Fibroblast of upper back skin (primary cell): ENCODE measurements around the gene DOCK2.

Experiments used
- DNase-seq: peaks from one replicate; pipeline ENCODE4 v3.0.0-alpha.2; 2013

Gene DOCK2

GRCh38 chr5:169953196-169953595, 316.1 kb downstream of the DOCK2 start:
- peak; percentile 55 for DNase-seq

GRCh38 chr5:169954786-169955185, 317.7 kb downstream of the DOCK2 start:
- no peak for DNase-seq

GRCh38 chr5:169956126-169956525, 319.1 kb downstream of the DOCK2 start:
- DNase-seq, result no peak

GRCh38 chr5:169956756-169957155, 319.7 kb downstream of the DOCK2 start:
- DNase-seq, result peak; percentile 57

GRCh38 chr5:169958278-169958677, 321.2 kb downstream of the DOCK2 start:
- no peak for DNase-seq

GRCh38 chr5:169960659-169961058, 323.6 kb downstream of the DOCK2 start:
- DNase-seq, result no peak

- no peak for DNase-seq
Observed at GRCh38 chr5:169964246-169964645, 327.2 kb downstream of the DOCK2 start.

GRCh38 chr5:169970339-169970738, 333.3 kb downstream of the DOCK2 start:
- no peak for DNase-seq

- DNase-seq, result peak; percentile 82
Observed at GRCh38 chr5:169970911-169971765, 334.1 kb downstream of the DOCK2 start.

- DNase-seq, result no peak
Observed at GRCh38 chr5:169971780-169972179, 334.7 kb downstream of the DOCK2 start.

- DNase-seq, result no peak
Observed at GRCh38 chr5:169973056-169973455, 336.0 kb downstream of the DOCK2 start.

- no peak for DNase-seq
Observed at GRCh38 chr5:169974121-169974770, 337.2 kb downstream of the DOCK2 start.

- DNase-seq, result peak; percentile 28
Observed at GRCh38 chr5:169978714-169979113, 341.6 kb downstream of the DOCK2 start.

GRCh38 chr5:169979871-169980270, 342.8 kb downstream of the DOCK2 start:
- no peak for DNase-seq

GRCh38 chr5:169980418-169981053, 343.5 kb downstream of the DOCK2 start, which contains the start of gene INSYN2B:
INSYN2B (minus strand) TSS chr5:169980495; CDS start chr5:169883898, 96,597 bp downstream.
- peak; percentile 88 for DNase-seq

- DNase-seq, result no peak
Observed at GRCh38 chr5:169988206-169988605, 351.1 kb downstream of the DOCK2 start.

- DNase-seq, result no peak
Observed at GRCh38 chr5:169988947-169989346, 351.9 kb downstream of the DOCK2 start.

- DNase-seq, result no peak
Observed at GRCh38 chr5:169989365-169989764, 352.3 kb downstream of the DOCK2 start.

- DNase-seq, result no peak
Observed at GRCh38 chr5:169991115-169991869, 354.2 kb downstream of the DOCK2 start.

- DNase-seq, result no peak
Observed at GRCh38 chr5:169992789-169993484, 355.9 kb downstream of the DOCK2 start.

- no peak for DNase-seq
Observed at GRCh38 chr5:169993485-169993790, 356.4 kb downstream of the DOCK2 start.

GRCh38 chr5:169997798-169998197, 360.7 kb downstream of the DOCK2 start:
- DNase-seq, result no peak
